OCI-LY1 (cell line): ENCODE measurements around the gene CD226.

Experiments
- CTCF ChIP-seq: fragments of 200-600 bp; sonication (generic), shearing (Covaris generic); IDR thresholded peaks from 2 replicates; pipeline ENCODE4 v1.5.1; 2017; ENCODE audit warnings: mild to moderate bottlenecking, antibody characterized with exemption, low read length, moderate library complexity, mixed read lengths
- EZH2 ChIP-seq: fragments of 200-600 bp; sonication (generic), shearing (Covaris generic); IDR thresholded peaks from 2 replicates; pipeline ENCODE4 v1.8.0; 2017; ENCODE audit warnings: borderline replicate concordance, mixed run types, mild to moderate bottlenecking, antibody characterized with exemption, low read length, moderate library complexity, mixed read lengths

- TF ChIP-seq CTCF, result no peak
- no peak for TF ChIP-seq EZH2
Observed at GRCh38 chr18:69895066-69896047, 52.3 kb downstream of the CD226 start.
